Trophoblast cell (in vitro differentiated cells and primary cell): ENCODE measurements around the gene ITGB1BP1.

Experiments used
- DNase-seq, 2 donors: peaks; one replicate each; pipeline ENCODE4 v3.0.0-alpha.2; 2016
- H2AFZ ChIP-seq: 2 replicates; pipeline ENCODE4 v1.6.1; 2013; ENCODE audit warnings: low read length, moderate library complexity, mild to moderate bottlenecking; ENCODE audit not compliant: insufficient read depth, poor library complexity
- H2AK5ac ChIP-seq: 2 replicates; pipeline ENCODE4 v1.6.1; 2013; ENCODE audit warnings: mild to moderate bottlenecking, low read length
- H2BK120ac ChIP-seq: 2 replicates; pipeline ENCODE4 v1.6.1; 2013; ENCODE audit warnings: low read length, mild to moderate bottlenecking, moderate library complexity; ENCODE audit not compliant: insufficient read depth, poor library complexity
- H2BK12ac ChIP-seq: 2 replicates; pipeline ENCODE4 v1.6.1; 2013; ENCODE audit warnings: mild to moderate bottlenecking, low read length, moderate library complexity
- H2BK5ac ChIP-seq: 2 replicates; pipeline ENCODE4 v1.6.1; 2013; ENCODE audit warnings: low read length, low read depth, moderate library complexity, mild to moderate bottlenecking; ENCODE audit not compliant: poor library complexity
- H3K14ac ChIP-seq: 2 replicates; pipeline ENCODE4 v1.6.1; 2013; ENCODE audit warnings: mild to moderate bottlenecking, low read length
- H3K18ac ChIP-seq: 2 replicates; pipeline ENCODE4 v1.6.1; 2013; ENCODE audit warnings: mild to moderate bottlenecking, low read length
- H3K23ac ChIP-seq: 2 replicates; pipeline ENCODE4 v1.6.1; 2013; ENCODE audit warnings: low read length
- H3K27ac ChIP-seq: 2 replicates; pipeline ENCODE4 v1.5.1; 2013; ENCODE audit warnings: low read depth, mild to moderate bottlenecking, inconsistent platforms, low read length, moderate library complexity
- H3K27me3 ChIP-seq: 2 replicates; pipeline ENCODE4 v1.6.1; 2013; ENCODE audit warnings: inconsistent platforms, mild to moderate bottlenecking, low read length, moderate library complexity; ENCODE audit not compliant: insufficient read depth
- H3K36me3 ChIP-seq, 2 experiments: 1 replicate in 1 of 2; 2 replicates in 1 of 2; pipeline ENCODE4 v1.6.1; 2013; ENCODE audit warnings: low read length in 2 of 2, mild to moderate bottlenecking in 2 of 2, moderate library complexity in 1 of 2; ENCODE audit not compliant: insufficient read depth in 2 of 2, control insufficient read depth in 1 of 2
- H3K4ac ChIP-seq: 2 replicates; pipeline ENCODE4 v1.6.1; 2013; ENCODE audit warnings: low read depth, mild to moderate bottlenecking, low read length, moderate library complexity
- H3K4me1 ChIP-seq, 2 experiments: 1 replicate in 1 of 2; 2 replicates in 1 of 2; pipeline ENCODE4 v1.6.1; 2013; ENCODE audit warnings: low read length in 2 of 2, mild to moderate bottlenecking in 2 of 2, moderate library complexity in 1 of 2; ENCODE audit not compliant: insufficient read depth in 2 of 2, control insufficient read depth in 1 of 2
- H3K4me2 ChIP-seq: 2 replicates; pipeline ENCODE4 v1.6.1; 2013; ENCODE audit warnings: inconsistent platforms, mild to moderate bottlenecking, low read length, moderate library complexity
- H3K4me3 ChIP-seq: 2 replicates; pipeline ENCODE4 v1.5.1; 2013; ENCODE audit warnings: mild to moderate bottlenecking, low read depth, low read length, inconsistent platforms
- H3K79me1 ChIP-seq: one replicate; pipeline ENCODE4 v1.6.1; 2013; ENCODE audit warnings: low read length
- H3K79me2 ChIP-seq: 2 replicates; pipeline ENCODE4 v1.6.1; 2013; ENCODE audit warnings: low read length, mild to moderate bottlenecking; ENCODE audit not compliant: control insufficient read depth, insufficient read depth, poor library complexity
- H3K9ac ChIP-seq: 2 replicates; pipeline ENCODE4 v1.6.1; 2013; ENCODE audit warnings: mild to moderate bottlenecking, low read length
- H3K9me3 ChIP-seq: 2 replicates; pipeline ENCODE4 v1.6.1; 2013; ENCODE audit warnings: low read depth, mild to moderate bottlenecking, control low read depth, inconsistent platforms, low read length; ENCODE audit not compliant: insufficient read depth
- H4K12ac ChIP-seq: 2 replicates; pipeline ENCODE4 v1.6.1; 2013; ENCODE audit warnings: low read depth, mild to moderate bottlenecking, low read length, moderate library complexity
- H4K8ac ChIP-seq: 2 replicates; pipeline ENCODE4 v1.6.1; 2013; ENCODE audit warnings: low read depth, mild to moderate bottlenecking, low read length, moderate library complexity
- H4K91ac ChIP-seq: one replicate; pipeline ENCODE4 v1.6.1; 2013; ENCODE audit warnings: low read depth, mild to moderate bottlenecking, low read length, moderate library complexity
- WGBS: extraction: QIAGEN DNeasy Blood & Tissue Kit; methylation state at CpG from one replicate; pipeline ENCODE4 v1.1.7; 2013; ENCODE audit warnings: missing lambda C conversion rate; ENCODE audit not compliant: insufficient read length, insufficient coverage; ENCODE audit errors: extremely low coverage; 5-methylcytosine and 5-hydroxymethylcytosine counted together

ITGB1BP1 gene

GRCh38 chr2:9404451-9404850 is 18.9 kb downstream of the ITGB1BP1 start:
- Histone ChIP-seq H3K4me2 (no peak overlapping the region), H3K9me3 (peaks cover 4% of the 10 kb centered on the region), H2BK5ac (no peak overlapping the region), H3K4ac (no peak overlapping the region), H3K14ac (no peak overlapping the region), H3K4me3 (no peak overlapping the region), H2BK120ac (no peak overlapping the region), H4K12ac (no peak overlapping the region), H3K23ac (no peak overlapping the region), H3K4me1 (peaks cover 0 to 2% of the 10 kb centered on the region in 2 experiments), H3K79me1 (no peaks in the 10 kb centered on the region), H2AFZ (no peak overlapping the region), H3K27ac (no peak overlapping the region), H3K36me3 (peaks cover 39 to 47% of the 10 kb centered on the region in 2 experiments), H2AK5ac (no peak overlapping the region), H4K8ac (no peak overlapping the region), H3K79me2 (no peaks in the 10 kb centered on the region), H3K27me3 (no peaks in the 10 kb centered on the region), H3K9ac (no peak overlapping the region), H3K18ac (no peak overlapping the region), H4K91ac (no peak overlapping the region), H2BK12ac (no peak overlapping the region)
- WGBS, result no CpG with 5 or more reads among the region's 4 CpGs
- DNase-seq, result no peak

- no peak overlapping the region for H2AK5ac ChIP-seq
Measured at GRCh38 chr2:9403924-9404323, 19.4 kb downstream of the ITGB1BP1 start.

GRCh38 chr2:9401646-9402371 is 21.5 kb downstream of the ITGB1BP1 start:
- DNase-seq, result no peak
- no peak overlapping the region for H2BK120ac ChIP-seq
- no peaks in the 10 kb centered on the region for H3K79me1 ChIP-seq
- no CpG with 5 or more reads among the region's 19 CpGs for WGBS
- H3K27ac ChIP-seq, result no peak overlapping the region
- H3K4me1 ChIP-seq, result peaks cover 0 to 2% of the 10 kb centered on the region in 2 experiments
- no peak overlapping the region for H3K9ac ChIP-seq
- no peak overlapping the region for H2BK12ac ChIP-seq
- no peak overlapping the region for H4K91ac ChIP-seq
- H3K4me3 ChIP-seq, result no peak overlapping the region
- H2BK5ac ChIP-seq, result no peak overlapping the region
- no peak overlapping the region for H2AK5ac ChIP-seq
- no peak overlapping the region for H2AFZ ChIP-seq
- peaks cover 35 to 45% of the 10 kb centered on the region in 2 experiments for H3K36me3 ChIP-seq
- no peak overlapping the region for H3K4ac ChIP-seq
- H3K18ac ChIP-seq, result no peak overlapping the region
- no peak overlapping the region for H4K12ac ChIP-seq
- H4K8ac ChIP-seq, result no peak overlapping the region
- no peak overlapping the region for H3K14ac ChIP-seq
- H3K9me3 ChIP-seq, result peaks cover 2% of the 10 kb centered on the region
- no peaks in the 10 kb centered on the region for H3K79me2 ChIP-seq
- H3K23ac ChIP-seq, result no peak overlapping the region
- no peaks in the 10 kb centered on the region for H3K27me3 ChIP-seq
- H3K4me2 ChIP-seq, result no peak overlapping the region

More at GRCh38 chr2:9403924-9404323, 19.4 kb downstream of the ITGB1BP1 start:
- H2BK5ac ChIP-seq, result no peak overlapping the region
- H4K8ac ChIP-seq, result no peak overlapping the region
- no peak overlapping the region for H3K23ac ChIP-seq
- no peaks in the 10 kb centered on the region for H3K79me2 ChIP-seq
- no peak overlapping the region for H3K9ac ChIP-seq
- peaks cover 43 to 50% of the 10 kb centered on the region in 2 experiments for H3K36me3 ChIP-seq
- no peak overlapping the region for H4K12ac ChIP-seq
- no CpG with 5 or more reads among the region's 2 CpGs for WGBS
- H3K4me1 ChIP-seq, result peaks cover 0 to 2% of the 10 kb centered on the region in 2 experiments
- H3K79me1 ChIP-seq, result no peaks in the 10 kb centered on the region
- H3K9me3 ChIP-seq, result peaks cover 4% of the 10 kb centered on the region
- H3K27ac ChIP-seq, result no peak overlapping the region
- no peak overlapping the region for H3K4me2 ChIP-seq
- no peak overlapping the region for H3K4me3 ChIP-seq
- no peak for DNase-seq
- H3K14ac ChIP-seq, result no peak overlapping the region
- H2BK120ac ChIP-seq, result no peak overlapping the region
- no peak overlapping the region for H2BK12ac ChIP-seq
- no peaks in the 10 kb centered on the region for H3K27me3 ChIP-seq
- H3K18ac ChIP-seq, result no peak overlapping the region
- no peak overlapping the region for H2AFZ ChIP-seq
- H4K91ac ChIP-seq, result no peak overlapping the region
- H3K4ac ChIP-seq, result no peak overlapping the region

- Histone ChIP-seq H2BK12ac (no peak overlapping the region), H2AK5ac (no peak overlapping the region), H4K91ac (no peak overlapping the region), H3K27me3 (no peaks in the 10 kb centered on the region), H3K4me3 (peak overlapping the region; percentile 12), H2BK5ac (no peak overlapping the region), H3K4me2 (no peak overlapping the region), H3K18ac (no peak overlapping the region), H4K8ac (no peak overlapping the region), H3K9ac (no peak overlapping the region), H4K12ac (no peak overlapping the region), H3K4me1 (peaks cover 0 to 2% of the 10 kb centered on the region in 2 experiments), H3K4ac (no peak overlapping the region), H2AFZ (no peak overlapping the region), H3K14ac (no peak overlapping the region), H3K27ac (no peak overlapping the region), H3K9me3 (peaks cover 3% of the 10 kb centered on the region), H3K36me3 (peaks cover 37 to 44% of the 10 kb centered on the region in 2 experiments), H3K23ac (no peak overlapping the region), H3K79me2 (no peaks in the 10 kb centered on the region), H3K79me1 (no peaks in the 10 kb centered on the region), H2BK120ac (no peak overlapping the region)
- no peak for DNase-seq
- no CpG with 5 or more reads among the region's 12 CpGs for WGBS
Measured at GRCh38 chr2:9401059-9401547, 22.2 kb downstream of the ITGB1BP1 start.
